ENCODE results near the gene COQ5. TPM values are rescaled to one million over a fixed set of nuclear protein-coding genes. Genes with fewer than 3 reads are reported as not detected.
A peak's percentile ranks its signal among the peaks of the same experiment; 100 is the strongest.

Gene COQ5
- total RNA-seq, 3 donors from 2014 or later, result 26.2 to 33.0 (median 26.5) TPM

DNA sequence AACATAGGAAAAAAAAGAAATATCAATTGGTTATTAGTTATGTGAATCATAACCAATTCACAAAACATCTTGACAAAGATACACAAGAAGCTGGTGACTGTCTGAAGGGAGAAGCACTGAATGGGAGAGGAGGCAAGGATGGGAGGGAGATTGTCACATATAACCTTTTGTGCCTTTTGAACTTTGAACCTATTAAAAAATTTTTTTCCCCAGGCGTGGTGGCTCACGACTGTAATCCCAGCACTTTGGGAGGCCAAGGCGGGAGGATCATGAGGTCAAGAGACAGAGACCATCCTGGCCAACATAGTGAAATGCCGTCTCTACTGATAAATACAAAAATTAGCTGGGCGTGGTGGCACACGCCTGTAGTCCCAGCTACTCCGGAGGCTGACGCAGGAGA, 20.4 kb downstream of the COQ5 start:
- no peaks in the 10 kb centered on the region for H3K36me3 ChIP-seq
- H3K9me3 ChIP-seq, result no peaks in the 10 kb centered on the region
- no peaks in the 10 kb centered on the region for H3K27me3 ChIP-seq
- intact Hi-C loops (cut with DNase I; ENCODE audit: low total_unique reads), result no loop called here
- no peak overlapping the region for H3K27ac ChIP-seq
- H3K4me1 ChIP-seq, result no peaks in the 10 kb centered on the region
- TF ChIP-seq POLR2AphosphoS5 (IDR thresholded peaks at IDR 0.05), result no peak
- TF ChIP-seq, protein P1, sequence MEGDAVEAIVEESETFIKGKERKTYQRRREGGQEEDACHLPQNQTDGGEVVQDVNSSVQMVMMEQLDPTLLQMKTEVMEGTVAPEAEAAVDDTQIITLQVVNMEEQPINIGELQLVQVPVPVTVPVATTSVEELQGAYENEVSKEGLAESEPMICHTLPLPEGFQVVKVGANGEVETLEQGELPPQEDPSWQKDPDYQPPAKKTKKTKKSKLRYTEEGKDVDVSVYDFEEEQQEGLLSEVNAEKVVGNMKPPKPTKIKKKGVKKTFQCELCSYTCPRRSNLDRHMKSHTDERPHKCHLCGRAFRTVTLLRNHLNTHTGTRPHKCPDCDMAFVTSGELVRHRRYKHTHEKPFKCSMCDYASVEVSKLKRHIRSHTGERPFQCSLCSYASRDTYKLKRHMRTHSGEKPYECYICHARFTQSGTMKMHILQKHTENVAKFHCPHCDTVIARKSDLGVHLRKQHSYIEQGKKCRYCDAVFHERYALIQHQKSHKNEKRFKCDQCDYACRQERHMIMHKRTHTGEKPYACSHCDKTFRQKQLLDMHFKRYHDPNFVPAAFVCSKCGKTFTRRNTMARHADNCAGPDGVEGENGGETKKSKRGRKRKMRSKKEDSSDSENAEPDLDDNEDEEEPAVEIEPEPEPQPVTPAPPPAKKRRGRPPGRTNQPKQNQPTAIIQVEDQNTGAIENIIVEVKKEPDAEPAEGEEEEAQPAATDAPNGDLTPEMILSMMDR (IDR thresholded peaks at IDR 0.05), result no peak
- TF ChIP-seq POLR2A (IDR thresholded peaks at IDR 0.05), result no peak
- no peak for DNase-seq (ENCODE audit: low spot score in 2 of 2)
- no peak overlapping the region for H3K4me3 ChIP-seq

DNA sequence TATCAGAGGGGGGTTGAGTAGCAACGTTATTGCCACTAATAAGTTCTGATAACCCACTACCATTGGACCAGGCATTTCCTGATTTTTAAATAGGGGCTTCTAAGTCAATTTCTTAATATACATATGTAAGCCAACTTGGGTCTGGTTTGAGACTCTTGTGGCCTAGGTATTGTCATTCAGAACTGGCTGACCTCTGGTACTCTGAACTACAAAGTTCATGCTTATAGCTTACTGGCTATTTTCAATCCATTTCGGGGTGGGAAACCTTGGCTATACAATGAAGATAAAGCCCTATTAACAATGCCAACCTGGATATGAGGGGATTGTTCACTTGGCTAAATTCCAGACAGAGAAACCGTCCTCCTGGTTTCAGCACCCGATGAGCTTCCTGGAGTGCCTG, 24.4 kb downstream of the COQ5 start:
- DNase-seq (ENCODE audit: low spot score in 2 of 2), result no peak
- H3K36me3 ChIP-seq, result no peaks in the 10 kb centered on the region
- intact Hi-C loops (cut with DNase I; ENCODE audit: low total_unique reads), result no loop called here

DNA sequence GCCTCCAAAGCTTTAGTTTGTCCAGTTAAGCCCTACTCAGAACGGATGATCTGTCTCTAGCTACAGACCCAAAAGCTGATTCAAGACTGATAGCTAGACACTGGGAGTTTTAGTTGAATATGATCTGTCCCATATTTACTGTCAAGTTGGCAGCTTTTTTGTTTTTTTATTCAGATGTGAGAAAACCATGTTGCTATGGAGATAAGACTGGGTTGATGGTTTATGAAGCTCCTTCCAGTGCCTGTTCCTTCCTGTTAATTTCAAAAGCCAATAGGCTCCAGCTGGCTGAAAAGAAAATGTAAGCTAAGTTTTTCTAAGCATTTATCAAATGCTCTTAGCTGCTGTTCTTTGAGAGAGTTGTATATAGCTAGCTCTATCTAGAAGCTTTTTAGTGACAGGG, 28.4 kb downstream of the COQ5 start:
- H3K4me3 ChIP-seq, result no peak overlapping the region
- TF ChIP-seq, protein P1 (IDR thresholded peaks at IDR 0.05), result no peak
- TF ChIP-seq POLR2A (IDR thresholded peaks at IDR 0.05) (no peak), POLR2AphosphoS5 (IDR thresholded peaks at IDR 0.05) (no peak)
- no peaks in the 10 kb centered on the region for H3K36me3 ChIP-seq
- H3K27ac ChIP-seq, result no peak overlapping the region
- no peaks in the 10 kb centered on the region for H3K27me3 ChIP-seq
- H3K4me1 ChIP-seq, result peaks cover 0 to 3% of the 10 kb centered on the region in 2 donors
- intact Hi-C loops (cut with DNase I; ENCODE audit: low total_unique reads), result no loop called here
- no peak for DNase-seq (ENCODE audit: low spot score in 2 of 2)
- H3K9me3 ChIP-seq, result no peaks in the 10 kb centered on the region

More for the DNA sequence above, 24.4 kb downstream of the COQ5 start:
- Histone ChIP-seq H3K27ac (no peak overlapping the region), H3K4me1 (no peaks in the 10 kb centered on the region), H3K4me3 (no peak overlapping the region), H3K27me3 (no peaks in the 10 kb centered on the region), H3K9me3 (no peaks in the 10 kb centered on the region)
- TF ChIP-seq POLR2AphosphoS5 (IDR thresholded peaks at IDR 0.05) (no peak), POLR2A (IDR thresholded peaks at IDR 0.05) (no peak)
- TF ChIP-seq, protein P1 (IDR thresholded peaks at IDR 0.05), result no peak

GRCh38 chr12:120498870-120499515, 30.0 kb downstream of the COQ5 start:
- TF ChIP-seq POLR2A (IDR thresholded peaks at IDR 0.05), result no peak
- TF ChIP-seq, protein P1 (IDR thresholded peaks at IDR 0.05), result no peak
- intact Hi-C loops (cut with DNase I; ENCODE audit: low total_unique reads), result no loop called here
- Histone ChIP-seq H3K36me3 (no peaks in the 10 kb centered on the region), H3K4me1 (peaks cover 0 to 3% of the 10 kb centered on the region in 2 donors), H3K4me3 (no peak overlapping the region), H3K27me3 (no peaks in the 10 kb centered on the region), H3K27ac (no peak overlapping the region), H3K9me3 (no peaks in the 10 kb centered on the region)
- DNase-seq (ENCODE audit: low spot score in 2 of 2), result no peak

GRCh38 chr12:120497524-120498150, 31.3 kb downstream of the COQ5 start:
- intact Hi-C loops (cut with DNase I; ENCODE audit: low total_unique reads), result no loop called here
- H3K27me3 ChIP-seq, result no peaks in the 10 kb centered on the region
- H3K4me3 ChIP-seq, result peak overlapping the region; percentile 67 to 98 (median 77)
- TF ChIP-seq, protein P1 (IDR thresholded peaks at IDR 0.05), result no peak
- TF ChIP-seq POLR2A (IDR thresholded peaks at IDR 0.05), result no peak
- no peak for TF ChIP-seq POLR2AphosphoS5 (IDR thresholded peaks at IDR 0.05)
- peak in 1 of 2 donors; percentile 25 for DNase-seq (ENCODE audit: low spot score in 2 of 2)
- peaks cover 0 to 3% of the 10 kb centered on the region in 2 donors for H3K4me1 ChIP-seq
- peak overlapping the region; percentile 64 to 92 for H3K27ac ChIP-seq
- H3K36me3 ChIP-seq, result no peaks in the 10 kb centered on the region
- H3K9me3 ChIP-seq, result no peaks in the 10 kb centered on the region

All from breast epithelium (tissue), 4 donors.